ENCODE data around the gene FRMD7. TPM values are rescaled to one million over a fixed set of nuclear protein-coding genes. Genes with fewer than 3 reads are reported as not detected.

Gene FRMD7
- total RNA-seq, 1 experiment from 2014 or later = not detected

DNA sequence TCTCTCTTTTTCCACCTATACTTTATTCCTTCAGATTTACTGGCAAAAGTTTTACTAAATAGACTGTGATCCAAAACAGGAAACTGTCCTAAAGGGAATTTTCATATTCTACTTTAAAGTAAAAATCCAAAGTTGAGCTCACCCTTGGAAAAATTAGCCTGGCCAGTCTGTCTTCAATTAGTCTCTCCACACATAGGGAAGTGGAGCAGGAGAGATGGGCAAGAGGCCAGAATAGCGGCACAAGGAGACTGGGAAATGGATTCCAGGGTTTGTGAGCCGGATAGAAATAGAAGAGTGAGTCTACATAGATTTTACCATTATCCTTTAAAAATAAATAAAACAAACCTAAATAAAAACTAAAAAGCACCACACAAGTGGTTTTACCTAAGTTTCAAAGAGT lies 16.2 kb upstream of the FRMD7 start:
- H3K4me1 ChIP-seq (ENCODE audit: insufficient read depth, low read length) = no peaks in the 10 kb centered on the region
- H3K23ac ChIP-seq (ENCODE audit: insufficient read length, low read depth, low read length) = no peak overlapping the region
- no peak overlapping the region for H3T11ph ChIP-seq (ENCODE audit: low read length)
- H3K79me2 ChIP-seq (ENCODE audit: insufficient read depth, low read length) = no peaks in the 10 kb centered on the region
- no peak overlapping the region for H2BK120ac ChIP-seq (ENCODE audit: low read depth, low read length, poor library complexity, severe bottlenecking)
- H3K14ac ChIP-seq (ENCODE audit: insufficient read depth, low read length) = no peak overlapping the region
- H3K9me3 Mint-ChIP-seq = no peaks in the 10 kb centered on the region; a peak in 1 of 5 replicates
- no peaks in the 10 kb centered on the region for H3K23me2 ChIP-seq (ENCODE audit: insufficient read length, low read depth, low read length, poor library complexity, severe bottlenecking)
- H4K20me1 ChIP-seq (ENCODE audit: control insufficient read depth, insufficient read depth, insufficient read length) = no peaks in the 10 kb centered on the region
- no peaks in the 10 kb centered on the region for H3K9me3 ChIP-seq (ENCODE audit: control insufficient read depth, low read depth, low read length)
- no peak overlapping the region for H4K5ac ChIP-seq (ENCODE audit: insufficient read length, low read depth, low read length)
- H3K27ac ChIP-seq (ENCODE audit: insufficient read length, low read depth, low read length) = no peak overlapping the region
- H4K91ac ChIP-seq (ENCODE audit: insufficient read length, low read depth, low read length) = no peak overlapping the region
- no peak overlapping the region for H2BK20ac ChIP-seq (ENCODE audit: low read depth, low read length, poor library complexity, severe bottlenecking)
- H3K27me3 ChIP-seq (ENCODE audit: insufficient read depth, low read length) = no peaks in the 10 kb centered on the region
- no peak overlapping the region for H3K4me2 ChIP-seq (ENCODE audit: insufficient read depth, insufficient read length, low read length)
- H4K8ac ChIP-seq (replicated peaks; ENCODE audit: insufficient read length, low read depth, low read length) = no peak overlapping the region
- no peak overlapping the region for H3K4me3 Mint-ChIP-seq
- H2BK15ac ChIP-seq (ENCODE audit: low read depth, low read length) = no peak overlapping the region
- peaks cover 0 to 12% of the 10 kb centered on the region in 2 experiments; a peak in 3 of 4 replicates for H3K4me1 Mint-ChIP-seq
- no peak overlapping the region for H2BK5ac ChIP-seq (ENCODE audit: insufficient read length, low read length)
- H3K79me1 ChIP-seq (ENCODE audit: insufficient read depth, low read depth, low read length, poor library complexity, severe bottlenecking) = no peaks in the 10 kb centered on the region
- no peak overlapping the region for H2AFZ ChIP-seq (ENCODE audit: low read length)
- H2AK5ac ChIP-seq (ENCODE audit: insufficient read length, low read length) = no peak overlapping the region
- H3K56ac ChIP-seq (ENCODE audit: insufficient read length, low read depth, low read length) = no peak overlapping the region
- H3K27ac Mint-ChIP-seq = no peak overlapping the region
- H3K36me3 Mint-ChIP-seq (ENCODE audit: insufficient read depth in 1 of 3, low read depth in 3 of 3) = no peaks in the 10 kb centered on the region; a peak in 1 of 7 replicates
- WGBS (ENCODE audit: extremely low coverage, insufficient read length, low lambda C conversion rate) = no CpG with 5 or more reads among the region's 2 CpGs
- H3K27me3 Mint-ChIP-seq (ENCODE audit: low read depth) = no peaks in the 10 kb centered on the region; the same call in 1 of the 2 replicates
- TF ChIP-seq CTCF (conservative IDR thresholded peaks at IDR 0.05) = no peak
- H3K18ac ChIP-seq (ENCODE audit: insufficient read length, low read depth, low read length) = no peak overlapping the region
- no peak overlapping the region for H3K9ac ChIP-seq (ENCODE audit: extremely low read depth, insufficient read length, low read length)
- DNase-seq = no peak
- no peak overlapping the region for H2BK12ac ChIP-seq (ENCODE audit: insufficient read length, low read depth, low read length)
- H3K4ac ChIP-seq (ENCODE audit: low read depth, low read length) = no peak overlapping the region
